GM18870 (cell line): ENCODE data around the gene PDCD11.

Source experiments
- ATAC-seq: cut with Tn5 transposase; IDR thresholded peaks from one replicate; pipeline ENCODE4 v1.9.1; 2021; ENCODE audit warnings: moderate library complexity; ENCODE audit not compliant: unreplicated experiment

Gene PDCD11

DNA sequence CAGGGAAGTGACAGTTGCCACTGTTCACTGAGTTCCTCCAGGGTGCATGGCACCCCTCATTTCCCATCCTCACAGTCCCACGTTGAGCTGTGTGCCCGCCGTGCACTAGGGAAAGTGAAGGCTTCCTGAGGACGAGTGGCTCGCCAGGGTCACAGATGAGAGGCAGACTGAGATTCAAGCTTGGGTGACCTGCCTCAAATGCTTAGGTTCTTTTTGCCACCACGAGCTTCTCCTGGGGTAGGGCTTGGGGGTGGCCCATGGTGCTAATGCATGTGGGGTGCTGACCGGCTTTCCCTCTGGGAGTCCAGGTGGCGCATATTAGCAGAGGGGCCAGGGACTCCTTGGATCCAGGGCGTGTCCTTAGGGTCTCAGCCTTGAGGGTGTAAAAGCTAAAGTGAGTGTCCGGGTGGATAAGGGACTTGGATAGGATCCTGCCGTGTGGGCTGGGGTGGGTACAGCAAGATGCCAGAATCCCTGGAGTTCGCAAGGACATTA lies 53.8 kb downstream of the PDCD11 start:
- no peak for ATAC-seq

DNA sequence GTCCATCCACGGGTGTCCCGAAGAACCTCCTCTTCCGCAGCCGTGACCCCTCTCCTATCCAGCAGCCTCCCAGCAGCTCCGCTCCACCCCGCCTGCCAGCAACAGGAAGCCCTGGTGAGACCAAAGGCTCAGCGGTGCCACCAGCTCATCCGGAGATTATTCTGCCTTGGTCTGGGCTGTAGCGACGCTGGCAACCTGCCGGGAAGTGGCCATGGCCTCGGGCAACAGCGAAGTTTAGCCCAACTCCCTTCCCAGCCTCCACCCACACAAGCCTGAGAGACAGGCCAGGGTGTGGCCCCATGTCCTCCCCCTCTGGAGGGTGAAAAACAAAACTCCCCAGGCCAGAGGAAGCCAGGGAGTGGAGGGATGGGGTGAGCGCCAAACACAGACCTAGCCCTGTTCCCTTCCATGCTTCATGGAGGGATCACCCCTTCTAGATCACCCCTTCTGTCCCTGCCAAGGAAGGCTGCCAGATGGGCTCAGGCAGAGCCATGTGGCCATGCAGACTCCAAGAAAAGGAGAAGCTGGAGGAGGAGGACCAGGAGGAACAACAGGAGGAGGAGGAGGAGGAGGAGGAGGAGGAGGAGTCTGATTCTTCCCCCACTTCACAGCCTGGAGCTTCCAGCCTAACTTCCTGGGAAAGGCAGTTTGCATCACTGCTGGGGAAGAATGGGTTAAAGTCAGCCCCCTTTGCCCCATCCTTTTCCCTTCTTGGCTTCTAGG lies 54.8 kb downstream of the PDCD11 start:
- ATAC-seq, result no peak

DNA sequence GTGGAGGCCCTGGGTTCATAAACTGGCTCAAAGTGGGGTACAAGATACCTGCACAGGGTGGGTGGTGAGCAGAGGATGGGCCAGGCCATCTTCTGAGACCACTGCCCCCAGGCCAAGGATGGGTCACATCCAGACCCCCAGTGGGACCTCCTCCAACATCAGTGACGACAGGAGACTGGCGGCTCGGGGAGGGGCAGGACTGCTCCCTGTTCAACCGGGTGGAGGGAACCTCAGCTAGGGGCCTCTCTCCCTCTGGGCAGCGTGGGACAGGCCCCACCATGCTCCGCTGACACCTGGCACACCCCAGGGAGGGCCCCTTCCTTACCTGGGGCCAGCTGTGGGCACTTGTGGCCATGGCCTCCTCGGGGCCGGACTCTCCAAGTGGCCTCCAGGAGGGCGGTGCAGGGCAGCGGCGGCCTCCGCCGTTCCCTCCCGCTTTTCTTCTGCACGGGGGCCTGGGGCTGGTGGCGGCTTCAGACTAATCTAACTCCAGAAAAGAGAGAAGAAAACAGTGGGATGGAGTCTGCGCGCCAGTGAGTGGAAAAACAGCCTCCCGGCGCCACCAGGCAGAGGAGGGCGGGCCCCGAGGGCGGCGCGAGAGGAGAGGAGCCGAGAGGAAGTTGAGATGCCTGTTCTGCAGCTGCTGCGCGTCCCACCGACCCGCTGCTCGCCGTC lies 55.5 kb downstream of the PDCD11 start, which contains the start of gene CALHM2:
TSS of gene CALHM2 (minus strand) at position 540 of the 675 bp plus-strand sequence. CDS start 2,429 bp downstream, outside the sequence.
- ATAC-seq, result no peak

DNA sequence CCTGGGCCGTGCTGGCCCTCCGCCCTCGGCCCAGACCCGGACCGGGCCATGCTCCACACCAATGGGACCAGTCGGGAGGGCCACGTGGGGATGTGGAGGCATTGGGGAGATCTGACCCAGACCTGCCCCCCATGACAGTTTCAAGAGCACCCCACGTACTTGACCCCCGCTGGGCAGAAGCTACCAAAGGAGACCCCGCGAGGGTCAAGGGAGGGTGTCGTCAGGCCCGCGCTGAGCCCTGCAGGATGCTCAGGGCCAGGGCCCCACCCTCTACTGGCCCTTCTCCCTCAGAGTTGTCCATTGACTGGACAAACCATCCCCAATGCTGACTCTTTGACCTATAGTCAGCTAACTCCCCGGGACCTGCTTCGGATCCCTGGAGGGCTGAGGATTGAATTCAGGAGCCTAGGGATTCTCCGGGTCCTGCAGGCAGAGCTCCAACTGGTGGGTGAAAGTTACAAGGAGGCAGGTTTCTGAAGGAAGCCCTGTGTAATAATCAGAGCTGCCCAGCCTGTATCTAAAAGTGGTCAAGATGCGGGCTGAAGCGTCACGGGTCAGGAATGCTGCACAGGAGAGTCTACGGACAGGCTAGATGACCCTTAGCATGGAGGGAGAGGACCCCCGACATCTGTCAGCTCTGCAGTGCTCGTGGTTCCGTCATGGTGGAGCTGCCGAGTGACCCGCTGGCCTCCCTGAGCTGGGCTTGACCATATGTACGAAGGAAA lies 56.2 kb downstream of the PDCD11 start:
- no peak for ATAC-seq

DNA sequence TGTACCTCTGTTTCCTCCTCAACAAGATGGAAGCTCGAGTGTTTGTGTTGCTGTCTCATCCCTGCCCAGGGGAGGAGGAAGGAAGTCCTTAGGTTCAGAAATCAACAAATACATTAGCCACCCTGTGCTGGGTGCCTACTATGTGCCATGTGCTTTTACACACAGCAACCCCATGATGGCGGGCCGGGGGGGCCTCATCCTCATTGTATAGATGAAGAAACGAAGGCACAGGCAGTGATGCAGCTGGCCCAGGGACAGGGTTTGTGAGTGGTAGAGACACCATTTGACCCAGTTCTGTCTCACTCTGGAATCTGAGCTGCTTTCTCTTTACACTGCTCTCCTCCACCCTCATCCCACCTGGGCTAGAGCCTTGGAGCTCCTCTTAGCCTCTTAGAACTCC lies 57.6 kb downstream of the PDCD11 start:
- ATAC-seq, result no peak

DNA sequence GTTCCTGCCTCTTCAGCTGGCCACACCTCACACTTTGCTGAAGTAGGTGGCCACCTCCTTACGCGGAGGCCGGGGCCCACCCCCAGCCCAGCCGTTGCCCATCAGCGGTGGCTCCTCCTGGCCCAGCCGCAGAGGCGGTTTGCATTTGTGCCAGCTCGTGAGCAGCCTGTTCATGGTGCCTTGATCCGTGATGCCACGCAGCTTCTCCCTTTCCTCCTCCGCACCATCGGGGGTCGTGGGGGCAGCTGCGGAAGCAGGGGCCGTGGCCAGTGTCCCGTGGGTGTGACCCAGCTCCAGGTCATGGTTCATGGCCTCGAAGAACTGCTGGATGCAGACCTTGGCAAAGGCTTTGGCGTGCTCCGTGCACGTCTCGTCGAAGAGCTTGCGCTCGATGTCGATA lies 58.8 kb downstream of the PDCD11 start:
- ATAC-seq, result no peak

DNA sequence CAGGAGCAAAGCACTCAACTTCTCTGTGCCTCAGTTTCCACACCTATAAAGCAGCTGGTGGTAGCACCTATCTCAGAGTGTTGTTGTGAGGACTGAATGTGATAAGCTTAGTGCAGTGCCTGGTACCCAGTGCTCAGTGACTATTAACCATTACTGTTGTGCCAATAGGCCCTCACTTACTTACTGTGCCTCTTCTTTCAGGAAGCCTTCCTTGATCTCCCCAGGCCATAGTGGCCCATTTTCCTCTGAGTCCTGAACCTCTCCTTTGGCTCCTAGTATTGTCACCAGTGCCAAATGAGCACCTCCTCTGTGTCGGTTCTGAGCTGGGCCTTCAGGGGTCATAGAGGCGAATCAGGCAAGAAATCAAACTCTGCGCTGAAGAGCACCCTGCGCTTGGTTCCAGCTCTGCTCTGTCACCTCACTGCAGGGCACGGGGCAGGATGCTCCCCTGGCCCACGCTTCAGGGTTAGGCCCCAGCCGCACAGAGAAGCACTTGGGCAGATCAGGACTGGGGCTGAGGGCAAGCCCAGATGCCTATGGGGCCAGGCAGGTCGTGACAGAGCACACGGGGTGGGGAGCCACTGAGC lies 59.7 kb downstream of the PDCD11 start:
- ATAC-seq, result no peak

DNA sequence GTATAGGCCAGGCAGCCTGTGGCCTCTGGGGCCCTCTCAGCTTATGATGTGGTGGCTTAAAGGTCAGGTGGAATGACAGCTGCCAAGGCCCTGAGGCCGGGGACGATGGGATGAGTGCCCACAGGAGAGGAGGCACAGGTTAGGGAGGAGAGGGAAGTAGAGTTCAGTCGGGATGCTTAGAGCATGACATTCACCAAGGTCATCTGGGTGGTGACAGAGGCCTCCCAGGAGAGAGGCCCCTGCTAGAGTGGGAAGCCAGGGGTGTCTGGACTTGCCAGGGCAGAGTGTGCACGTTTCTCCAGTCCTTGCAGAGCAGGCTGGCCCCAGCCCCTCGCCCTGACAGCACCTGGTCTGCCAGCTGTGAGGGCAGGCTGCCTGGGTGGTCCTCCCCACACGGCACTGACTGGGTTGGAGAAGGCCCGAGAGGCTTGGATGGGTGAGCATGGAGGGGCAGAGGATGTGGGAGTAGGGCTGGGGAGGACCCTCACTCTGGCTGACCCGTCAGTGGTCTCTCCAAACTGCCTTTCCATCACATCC lies 60.8 kb downstream of the PDCD11 start:
- ATAC-seq, result no peak

DNA sequence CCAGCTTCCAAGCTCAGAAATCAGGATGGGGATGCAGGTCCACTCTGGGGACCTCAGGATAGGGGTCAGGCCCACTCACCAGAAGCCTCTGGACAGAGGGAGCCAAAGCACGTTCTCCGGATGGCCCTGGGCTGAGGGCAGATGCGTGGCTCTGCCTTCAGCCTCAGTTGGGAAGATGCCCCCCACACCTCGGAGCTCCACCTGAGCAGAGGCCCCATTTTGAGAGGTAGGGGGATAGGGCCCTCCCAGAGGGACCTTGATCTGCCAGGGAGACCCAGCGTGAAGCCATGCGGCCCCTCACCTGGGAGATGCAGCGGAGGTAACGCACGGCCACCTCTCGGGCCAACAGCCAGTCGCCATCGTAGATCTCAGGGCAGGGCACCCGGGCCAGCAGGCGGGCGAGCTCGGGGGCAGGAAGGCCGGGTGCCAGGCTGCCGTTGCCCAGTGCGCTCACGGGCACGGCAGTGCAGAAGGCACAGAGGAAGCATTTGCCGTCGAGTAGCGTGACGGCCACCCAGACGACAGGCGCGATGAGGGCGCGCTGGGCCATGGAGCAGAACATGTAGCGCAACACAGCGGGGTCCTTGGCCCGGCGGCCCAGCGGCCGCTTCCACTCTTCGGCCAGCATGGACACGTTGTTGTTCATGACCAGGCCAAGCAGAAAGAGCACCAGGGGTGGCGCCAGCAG lies 61.6 kb downstream of the PDCD11 start:
- ATAC-seq, result no peak

DNA sequence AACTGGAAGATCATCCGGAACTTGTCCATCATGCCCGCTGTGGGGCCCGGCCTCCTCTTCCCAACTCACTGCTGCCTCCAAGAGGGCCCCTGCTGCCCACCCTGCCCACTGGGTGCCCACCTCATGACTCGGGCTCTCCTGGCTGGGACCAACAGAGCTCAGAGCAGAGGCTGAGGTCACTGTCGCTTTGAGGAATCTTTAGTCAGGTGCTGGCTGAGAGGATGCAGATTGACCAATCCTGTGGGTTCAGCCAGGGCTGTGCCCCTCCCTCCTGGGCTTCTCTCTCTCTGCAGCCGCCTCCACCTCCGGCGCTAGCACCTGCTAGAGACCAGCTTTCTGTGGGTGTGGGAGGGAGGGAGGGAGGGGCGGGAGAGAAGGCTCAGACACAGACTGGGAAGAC lies 62.3 kb downstream of the PDCD11 start, which contains the start of gene CALHM1:
TSS of gene CALHM1 (minus strand) at position 181 of the 400 bp plus-strand sequence. CDS start at position 32, 149 bp downstream.
- no peak for ATAC-seq

DNA sequence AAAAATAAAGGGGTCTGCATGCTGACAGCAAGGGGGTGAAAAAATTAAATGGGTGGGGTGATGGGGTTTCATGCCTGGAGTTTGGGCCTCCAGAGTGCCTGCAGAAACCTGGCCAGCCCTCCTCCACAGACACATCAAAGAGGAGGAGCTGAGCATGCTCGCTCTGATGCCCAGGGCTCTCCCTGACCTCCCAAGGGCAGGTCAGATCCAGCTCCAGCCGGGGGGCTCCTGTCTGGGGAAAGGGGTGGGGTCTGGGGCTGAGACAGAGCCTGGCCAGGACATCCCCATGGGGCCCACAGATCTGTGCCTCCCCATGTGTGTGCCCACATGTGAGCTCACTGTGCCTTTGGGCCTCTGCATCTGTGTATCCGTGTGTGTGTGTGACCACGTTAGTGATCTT lies 63.2 kb downstream of the PDCD11 start:
- no peak for ATAC-seq

DNA sequence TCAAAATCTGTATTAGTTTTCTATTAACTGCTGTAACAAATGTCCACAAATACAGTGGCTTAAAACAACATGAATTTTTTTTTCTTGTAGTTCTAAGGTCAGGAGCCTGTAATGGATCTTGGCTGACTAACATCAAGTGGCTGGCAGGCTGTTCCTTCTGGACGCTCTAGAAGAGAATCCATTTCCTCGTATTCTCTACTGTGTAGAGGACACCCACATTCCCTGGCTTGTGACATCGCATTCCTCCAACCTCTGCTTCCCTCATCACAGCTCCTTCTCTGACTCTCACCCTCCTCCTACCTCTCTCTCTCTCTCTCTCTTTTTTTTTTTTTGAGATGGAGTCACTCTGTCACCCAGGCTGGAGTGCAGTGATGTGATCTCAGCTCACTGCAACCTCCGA lies 67.1 kb downstream of the PDCD11 start:
- no peak for ATAC-seq

DNA sequence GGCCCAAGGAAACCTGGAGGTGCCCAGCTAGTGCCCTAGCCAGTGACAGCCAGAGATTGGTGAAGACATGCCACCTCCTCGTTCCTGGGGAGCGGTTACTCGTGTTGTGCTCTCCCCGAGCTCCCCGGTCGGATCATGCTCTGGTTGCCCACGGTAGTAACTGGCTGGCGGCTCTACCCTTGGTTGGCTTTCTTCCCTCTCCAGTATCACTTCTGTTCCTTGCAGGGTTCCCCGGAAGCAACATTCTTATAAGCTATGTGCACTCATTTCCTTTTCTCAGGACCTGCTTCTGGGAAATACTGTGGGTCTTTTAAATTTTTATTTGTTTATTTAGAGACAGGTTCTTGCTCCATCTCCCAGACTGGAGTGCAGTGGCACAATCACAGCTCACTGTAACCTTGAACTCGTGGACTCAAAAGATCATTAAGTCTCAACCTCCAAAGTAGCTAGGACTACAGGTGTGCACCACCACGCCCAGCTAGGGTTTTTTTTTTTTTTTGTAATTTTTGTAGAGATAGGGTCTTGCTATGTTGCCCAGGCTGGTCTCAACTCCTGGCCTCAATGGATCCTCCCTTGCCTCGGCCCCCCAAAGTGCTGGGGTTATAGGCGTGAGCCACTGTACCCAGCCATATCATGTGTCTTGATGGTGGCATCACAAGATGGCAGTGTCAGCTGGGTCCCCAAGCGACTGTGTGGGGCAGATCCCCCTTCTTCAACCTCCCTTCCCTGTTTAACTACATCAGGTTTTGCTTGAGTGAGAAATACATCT lies 69.2 kb downstream of the PDCD11 start:
- ATAC-seq, result no peak

DNA sequence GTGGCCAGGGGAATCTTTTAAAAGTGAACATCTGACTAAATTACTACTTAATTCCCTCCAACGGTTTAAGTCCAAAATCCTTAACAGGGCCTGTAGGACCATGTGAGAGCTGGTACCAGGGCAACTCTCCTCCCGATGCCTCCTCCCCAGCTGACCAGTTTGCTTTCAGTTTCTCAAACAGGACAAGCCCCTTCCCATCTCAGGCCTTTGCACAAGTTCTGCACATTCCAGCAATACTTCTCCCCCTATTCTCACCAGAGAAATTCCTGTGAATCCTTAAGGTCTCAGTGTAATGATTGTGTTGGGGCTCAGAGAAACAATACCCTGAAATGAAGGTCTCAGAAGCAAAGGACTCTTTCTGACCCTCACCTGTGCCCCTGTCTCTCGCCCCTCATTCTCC lies 70.3 kb downstream of the PDCD11 start:
- ATAC-seq, result no peak

DNA sequence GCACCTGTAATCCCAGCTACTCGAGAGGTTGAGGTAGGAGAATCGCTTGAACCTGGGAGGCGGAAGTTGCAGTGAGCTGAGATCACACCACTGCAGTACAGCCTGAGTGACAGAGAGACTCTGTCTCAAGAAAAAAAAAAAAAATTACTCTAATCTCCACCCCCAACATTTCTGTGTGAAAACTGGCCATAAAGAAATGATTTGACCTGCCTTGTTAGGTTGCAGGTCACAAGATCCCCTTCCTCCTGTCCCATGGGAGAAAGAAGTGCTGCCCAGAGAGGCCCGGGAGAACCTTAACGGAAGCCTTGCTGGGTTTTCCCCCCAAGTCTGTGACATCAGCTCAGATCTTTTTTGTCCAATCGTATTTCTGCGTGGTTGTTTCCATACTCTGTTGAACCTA lies 71.0 kb downstream of the PDCD11 start:
- ATAC-seq, result no peak

DNA sequence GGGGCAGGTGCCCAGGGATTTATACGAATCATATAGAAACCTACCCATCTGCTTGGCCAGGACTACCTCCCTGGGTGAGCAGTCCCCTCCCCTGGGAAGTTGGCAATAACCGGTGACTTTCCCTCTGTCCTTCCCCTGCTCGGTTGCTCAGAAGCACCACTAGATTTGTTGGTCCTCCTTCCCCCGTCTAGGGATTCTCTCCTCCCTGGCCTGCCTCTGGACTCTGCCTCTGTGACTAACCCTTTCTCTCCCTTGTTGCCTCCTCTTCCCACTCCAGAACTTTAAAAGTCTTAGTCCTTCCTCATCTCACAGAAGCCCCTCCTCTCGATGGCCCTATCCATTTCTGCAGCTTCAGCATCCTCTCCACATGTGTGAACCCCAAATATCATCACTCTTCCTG lies 72.8 kb downstream of the PDCD11 start:
- no peak for ATAC-seq

DNA sequence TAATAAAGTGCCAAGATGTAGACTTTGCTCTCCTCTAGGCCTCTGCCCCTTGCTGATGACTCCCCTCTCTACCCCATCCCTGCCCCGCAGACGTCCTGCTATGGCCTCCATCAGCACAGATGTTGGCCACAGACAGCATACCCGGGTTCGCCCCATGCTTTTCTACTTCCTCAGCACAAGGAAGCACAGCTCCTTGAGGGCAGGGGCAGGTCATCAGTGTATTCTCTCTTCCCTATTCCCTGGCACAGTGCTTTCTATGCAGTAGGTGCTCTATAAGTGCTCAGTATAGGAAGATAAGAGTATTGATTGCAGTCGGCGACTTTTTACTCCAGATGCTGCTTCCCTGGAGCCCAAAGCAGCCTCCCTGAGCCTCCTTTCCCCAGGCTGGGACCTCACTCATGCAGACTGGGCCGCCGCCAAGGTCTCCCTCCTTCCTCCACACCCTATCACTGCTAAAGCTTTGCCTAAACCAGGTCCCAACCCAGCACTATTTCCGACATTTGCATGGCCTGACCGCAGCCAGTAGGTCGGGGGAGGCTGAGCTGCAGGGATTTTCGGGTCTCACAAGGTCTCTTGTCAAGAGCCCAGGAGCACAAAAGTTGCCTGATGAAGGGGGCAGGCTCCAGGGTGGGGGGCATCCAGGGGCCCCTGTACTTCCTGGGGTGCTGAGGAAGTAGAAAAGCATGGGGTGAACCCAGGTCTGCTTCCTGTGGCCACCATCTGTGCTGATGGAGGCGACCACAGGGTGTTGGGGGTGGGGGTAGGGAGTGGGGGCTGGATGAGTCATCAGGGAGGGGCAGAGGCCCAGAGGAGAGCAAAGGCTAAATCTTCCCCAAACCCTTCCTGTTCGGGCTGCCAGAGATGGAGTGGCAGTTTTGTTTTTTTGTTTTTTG lies 74.6 kb downstream of the PDCD11 start:
- peak; percentile 77 for ATAC-seq

DNA sequence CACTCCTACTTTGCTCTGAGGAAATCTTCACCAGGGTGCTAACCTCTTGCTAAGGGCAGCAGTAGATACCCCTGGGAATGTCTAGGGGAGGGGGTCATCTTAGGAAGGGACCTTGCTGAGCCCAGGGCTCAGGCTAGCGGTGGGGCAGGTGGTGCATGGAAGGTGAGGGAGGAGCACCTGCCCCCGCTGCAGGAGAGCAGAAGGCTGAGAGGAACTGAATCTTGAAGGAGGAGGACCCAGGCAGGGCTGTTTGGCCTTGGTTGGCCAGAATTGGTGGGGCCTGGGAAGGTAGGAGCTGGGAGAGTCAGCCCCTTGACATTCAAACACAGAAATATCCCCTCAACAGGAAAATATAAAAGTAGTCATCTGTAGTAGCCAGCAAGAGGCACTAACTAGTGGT lies 75.6 kb downstream of the PDCD11 start:
- ATAC-seq, result no peak

DNA sequence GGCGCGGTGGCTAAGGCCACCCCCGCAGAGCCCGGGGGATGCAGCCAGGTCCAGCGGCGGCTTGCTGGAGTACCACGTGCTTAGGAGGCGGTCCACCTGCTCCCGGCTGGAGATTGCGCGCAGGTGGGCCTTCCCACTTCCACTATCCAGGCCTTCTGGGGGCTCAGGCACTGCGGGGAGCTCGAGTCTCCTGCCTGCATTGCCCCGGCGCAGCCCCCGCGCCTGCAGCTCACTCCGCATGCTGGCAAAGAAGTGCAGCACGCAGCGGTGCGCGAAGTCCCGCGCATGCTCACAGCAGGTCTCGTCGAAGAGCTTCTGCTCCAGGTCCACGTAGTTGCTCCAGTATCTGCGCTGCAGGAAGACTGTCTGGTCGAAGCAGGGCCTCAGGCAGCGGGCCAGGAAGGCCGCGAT lies 76.8 kb downstream of the PDCD11 start:
- ATAC-seq, result no peak
